GM19463 (cell line): ENCODE results near the gene SENP1.
"Not testable (repeated sequence)": the region's sequence is repeated elsewhere in the genome, so short reads cannot be mapped to it uniquely, and the experiment has no call there.

Experiments used
- ATAC-seq: cut with Tn5 transposase; IDR thresholded peaks from one replicate; pipeline ENCODE4 v1.9.1; 2021; ENCODE audit warnings: mild to moderate bottlenecking, moderate library complexity; ENCODE audit not compliant: unreplicated experiment

SENP1 gene

GRCh38 chr12:48105867-48106680 is at the start of gene SENP1:
Gene SENP1 (minus strand): TSS chr12:48106079. CDS start chr12:48101472, 4,607 bp downstream.
- peak; percentile 69 for ATAC-seq

GRCh38 chr12:48151103-48151771 is 45.4 kb upstream of the SENP1 start:
- ATAC-seq = no peak

DNA sequence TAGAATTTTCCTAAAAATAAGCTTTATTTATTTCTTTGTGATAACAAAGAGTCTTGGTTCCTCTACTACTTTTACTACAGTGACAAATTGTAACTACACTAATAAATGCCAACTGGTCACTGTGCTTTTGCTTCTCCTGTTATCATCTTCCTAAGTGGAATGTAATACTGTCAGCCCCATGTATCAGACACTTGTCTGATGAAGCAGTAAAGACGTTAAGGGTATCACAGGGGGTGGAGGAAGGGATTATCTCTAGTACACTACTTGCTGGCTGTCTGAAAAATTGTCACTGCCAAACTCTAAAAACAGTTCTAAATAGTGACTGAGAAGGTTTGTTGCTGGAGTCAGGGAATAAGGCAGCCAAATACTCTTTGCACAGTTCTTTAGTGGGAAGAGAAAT is 40.1 kb upstream of the SENP1 start:
- ATAC-seq = no peak

DNA sequence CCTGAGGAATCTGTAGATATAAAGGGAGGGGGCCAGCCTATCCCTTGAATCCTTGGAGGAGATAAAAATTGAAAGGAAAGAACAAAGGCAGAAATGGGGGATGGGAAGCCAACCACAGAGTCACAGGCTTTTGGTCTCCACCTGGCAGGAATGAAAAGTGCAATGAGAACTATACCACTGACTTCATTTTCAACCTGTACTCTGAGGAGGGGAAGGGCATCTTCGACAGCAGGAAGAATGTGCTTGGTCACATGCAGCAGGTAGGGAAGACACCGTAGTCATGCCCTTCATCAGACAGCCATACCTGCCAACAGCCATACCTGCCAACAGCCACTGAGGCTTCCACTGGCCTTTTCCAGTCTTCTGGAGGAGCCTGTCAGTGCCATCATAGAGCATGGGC is 38.0 kb upstream of the SENP1 start:
- ATAC-seq = no peak

DNA sequence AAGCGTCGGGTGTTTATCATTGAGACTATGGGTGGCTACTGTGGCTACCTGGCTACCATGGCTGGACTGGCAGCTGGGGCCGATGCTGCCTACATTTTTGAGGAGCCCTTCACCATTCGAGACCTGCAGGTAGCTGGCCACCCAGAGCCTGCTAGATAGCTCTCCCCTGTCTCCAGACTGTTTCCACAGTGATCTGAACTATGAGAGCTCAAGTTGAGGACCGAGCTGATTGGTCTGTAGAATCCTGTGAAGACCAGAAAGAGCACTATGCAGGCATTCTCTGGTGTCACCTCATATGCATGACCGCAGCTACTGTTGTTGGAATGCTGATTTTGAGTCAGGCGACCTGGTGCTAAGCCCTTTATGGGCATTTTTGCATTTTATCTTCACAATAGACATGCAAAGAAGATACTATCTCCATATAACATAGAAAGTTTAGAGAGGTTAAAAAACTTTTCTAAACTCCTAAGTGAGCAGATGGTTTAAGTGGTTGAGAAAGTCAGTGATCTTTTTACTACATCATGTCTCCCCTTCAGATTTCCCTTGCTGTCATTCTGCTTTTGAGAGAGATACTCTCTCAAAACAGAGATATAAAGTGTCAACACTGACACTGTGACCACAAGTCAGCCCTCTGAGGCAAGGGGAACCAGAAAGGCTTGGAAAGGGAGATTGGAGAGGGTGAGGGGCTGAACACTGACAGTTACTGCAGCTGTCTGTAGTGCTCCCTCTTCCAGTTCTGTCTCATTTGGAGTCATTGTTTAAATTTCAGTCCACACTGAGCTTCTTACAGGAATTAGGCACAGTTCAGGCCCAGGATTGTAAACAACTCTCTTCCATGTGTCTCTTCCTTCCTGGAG is 37.2 kb upstream of the SENP1 start:
- ATAC-seq = no peak

GRCh38 chr12:48135027-48135426 is 29.1 kb upstream of the SENP1 start:
- no peak for ATAC-seq

GRCh38 chr12:48132826-48133225 is 26.9 kb upstream of the SENP1 start:
- no peak for ATAC-seq

DNA sequence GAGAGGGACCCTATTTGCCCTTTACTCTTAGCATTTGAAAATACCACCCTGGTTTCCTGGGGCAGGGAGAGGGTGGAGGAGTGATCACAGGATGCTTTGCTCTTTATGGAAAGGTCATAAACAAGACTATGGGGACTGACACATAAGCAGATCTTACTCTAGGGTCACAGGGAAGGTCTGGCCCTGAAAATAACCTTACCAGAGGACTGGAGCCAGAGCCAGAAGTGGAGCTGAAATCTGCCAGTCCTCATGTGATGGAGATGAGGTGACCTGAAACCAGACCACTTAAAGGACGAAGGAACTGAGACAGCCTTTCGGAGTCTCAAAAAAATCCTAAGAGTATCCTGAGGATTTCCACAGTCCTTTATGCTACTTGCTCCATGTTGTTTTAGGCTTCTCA is 25.6 kb upstream of the SENP1 start:
- ATAC-seq = no peak

GRCh38 chr12:48129376-48129775 is 23.5 kb upstream of the SENP1 start:
- ATAC-seq = no peak

GRCh38 chr12:48128800-48129199 is 22.9 kb upstream of the SENP1 start:
- no peak for ATAC-seq

DNA sequence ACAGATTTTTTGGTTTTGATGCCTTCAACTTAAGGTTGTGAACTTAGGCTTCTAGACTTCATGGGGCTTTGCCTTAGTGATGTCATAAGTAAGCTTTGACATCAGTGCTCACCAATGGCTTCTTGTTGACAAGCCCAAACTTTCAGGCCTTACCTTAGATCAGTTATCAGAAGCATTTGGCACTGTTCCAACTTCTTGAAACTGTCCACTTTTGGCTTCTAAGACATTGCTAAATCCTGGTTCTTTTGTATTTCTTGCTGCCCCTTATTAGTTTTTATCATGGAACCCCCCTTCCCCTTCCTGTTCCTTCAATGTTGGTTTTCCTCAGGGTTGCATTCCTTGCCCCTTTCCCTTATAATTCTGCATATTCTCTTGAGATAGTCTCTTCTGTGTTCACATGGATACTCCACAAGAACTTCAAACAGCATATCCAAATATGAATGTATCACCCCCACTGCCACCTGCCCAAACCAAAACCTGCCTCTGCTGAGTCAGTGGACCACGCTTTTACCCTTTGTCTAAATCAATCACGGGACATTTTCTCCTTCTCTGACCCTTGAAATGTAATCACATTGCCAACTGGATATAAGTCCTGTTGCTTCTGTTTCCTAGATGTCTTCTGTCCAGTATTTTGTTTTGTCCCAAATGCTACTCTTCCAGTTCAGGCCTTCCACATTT is 21.2 kb upstream of the SENP1 start:
- ATAC-seq = no peak

- ATAC-seq = no peak
Observed at GRCh38 chr12:48125985-48126384, 20.1 kb upstream of the SENP1 start.

- ATAC-seq = not testable (repeated sequence)
Observed at GRCh38 chr12:48125542-48125941, 19.7 kb upstream of the SENP1 start.

- no peak for ATAC-seq
Observed at GRCh38 chr12:48123169-48123568, 17.3 kb upstream of the SENP1 start.

GRCh38 chr12:48122065-48122834 is 16.4 kb upstream of the SENP1 start:
- ATAC-seq = no peak

GRCh38 chr12:48121522-48121921 is 15.6 kb upstream of the SENP1 start:
- ATAC-seq = no peak

- ATAC-seq = no peak
Observed at GRCh38 chr12:48119834-48120195, 13.9 kb upstream of the SENP1 start.

DNA sequence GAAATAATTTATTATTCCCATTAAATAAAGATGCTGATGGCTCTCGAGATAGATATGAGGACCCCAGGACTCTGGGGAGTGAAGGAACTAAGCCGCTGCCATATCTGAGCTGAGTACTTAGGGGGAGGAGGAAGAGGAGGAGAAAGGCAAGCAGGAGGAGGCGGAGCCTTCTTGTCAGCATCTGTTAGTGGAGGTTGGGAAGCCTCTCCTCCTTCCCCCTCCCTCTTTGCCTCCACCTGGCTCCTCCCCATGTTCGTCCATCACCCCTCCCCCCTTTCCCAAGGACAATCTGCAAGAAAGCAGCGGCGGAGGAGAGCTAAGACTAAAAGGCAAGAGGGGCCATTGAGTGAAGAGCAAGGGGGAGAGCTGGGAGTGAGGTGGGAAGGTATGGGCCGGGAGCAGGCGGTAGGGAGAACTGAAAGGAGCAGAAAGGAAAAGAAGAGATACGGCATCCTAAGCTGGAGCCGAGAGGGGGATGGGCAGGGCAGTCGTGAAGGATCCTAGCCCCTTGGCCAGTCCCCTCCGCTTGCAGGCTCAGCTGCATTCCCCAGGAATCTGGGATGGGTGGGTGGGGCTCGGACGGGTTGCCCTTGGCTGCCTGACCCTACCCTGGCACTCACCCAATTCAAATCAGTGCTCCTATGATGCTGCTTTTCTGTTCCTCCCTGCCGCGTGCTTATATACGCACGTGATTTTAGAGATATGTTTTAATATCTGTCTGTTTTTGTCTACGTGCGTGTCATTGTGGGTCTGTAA is 13.4 kb upstream of the SENP1 start, which contains the start of gene PFKM:
Gene PFKM (plus strand): TSS at position 287 of the 756 bp plus-strand sequence. CDS start 3,411 bp downstream, outside the sequence.
- peak; percentile 100 for ATAC-seq

GRCh38 chr12:48118284-48118871 is 12.5 kb upstream of the SENP1 start:
- no peak for ATAC-seq
